Dermis blood vessel endothelial cell (primary cell): ENCODE results near the gene LIAS. TPM values are rescaled to one million over a fixed set of nuclear protein-coding genes. Genes with fewer than 3 reads are reported as not detected.
"Not testable (repeated sequence)": the region's sequence is repeated elsewhere in the genome, so short reads cannot be mapped to it uniquely, and the experiment has no call there.

Experiments used
- DNase-seq: peaks from one replicate; pipeline ENCODE4 v3.0.0; 2010
- total RNA-seq: library from RNA; depleted of rRNA; stranded (reverse); fragments of >200 nt; gene quantifications from 2 replicates; pipeline ENCODE4 v1.2.3, GENCODE V29; 2014

Gene LIAS
- total RNA-seq = 6.2 and 8.5 TPM in 2 replicates

- peak; percentile 100 for DNase-seq
These were observed at the start of gene LIAS, which contains the start of gene RPL9 for GRCh38 chr4:39458505-39459300. TSS of gene LIAS (plus strand) at chr4:39459056. CDS start at chr4:39459118, 62 bp downstream. TSS of gene RPL9 (minus strand) at chr4:39458922. CDS start at chr4:39458439, 483 bp downstream.

GRCh38 chr4:39410415-39410814, 48.4 kb upstream of the LIAS start:
- peak; percentile 25 for DNase-seq

GRCh38 chr4:39411561-39411960, 47.3 kb upstream of the LIAS start:
- DNase-seq = not testable (repeated sequence)

GRCh38 chr4:39415678-39416283, 43.1 kb upstream of the LIAS start:
- DNase-seq = no peak

- DNase-seq = no peak
These were observed 36.6 kb upstream of the LIAS start for GRCh38 chr4:39422247-39422646.

- DNase-seq = not testable (repeated sequence)
These were observed 33.6 kb upstream of the LIAS start for GRCh38 chr4:39425297-39425696.

- DNase-seq = no peak
These were observed 32.1 kb upstream of the LIAS start for GRCh38 chr4:39426728-39427127.

GRCh38 chr4:39427520-39428114, 31.2 kb upstream of the LIAS start:
- no peak for DNase-seq

GRCh38 chr4:39429476-39430334, 29.2 kb upstream of the LIAS start:
- DNase-seq = no peak

- no peak for DNase-seq
These were observed 24.9 kb upstream of the LIAS start for GRCh38 chr4:39433878-39434492.

GRCh38 chr4:39435659-39436563, 22.9 kb upstream of the LIAS start:
- peak; percentile 21 for DNase-seq

GRCh38 chr4:39441593-39441992, 17.3 kb upstream of the LIAS start:
- DNase-seq = no peak

- no peak for DNase-seq
These were observed 15.9 kb upstream of the LIAS start for GRCh38 chr4:39442998-39443397.

- DNase-seq = no peak
These were observed 12.4 kb upstream of the LIAS start for GRCh38 chr4:39446483-39446841.

GRCh38 chr4:39446842-39447573, 11.8 kb upstream of the LIAS start:
- DNase-seq = peak; percentile 83

- no peak for DNase-seq
These were observed 8.2 kb upstream of the LIAS start for GRCh38 chr4:39450618-39451017.

- no peak for DNase-seq
These were observed 7.3 kb upstream of the LIAS start for GRCh38 chr4:39451423-39452023.

GRCh38 chr4:39452153-39452859, 6.5 kb upstream of the LIAS start:
- DNase-seq = no peak

- no peak for DNase-seq
These were observed 5.8 kb upstream of the LIAS start for GRCh38 chr4:39452860-39453587.
